RCC 7860 (cell line): ENCODE measurements around the gene LAMA2.

ENCODE experiments used
- DNase-seq: peaks from one replicate; pipeline ENCODE4 v3.0.0-alpha.2; 2015; ENCODE audit warnings: low spot score
- FAIRE-seq: peaks from 2 replicates; lab custom pipeline; 2012; peaks lifted over from hg19 to GRCh38; lab: Jason Lieb, UNC

The LAMA2 gene, protein sequence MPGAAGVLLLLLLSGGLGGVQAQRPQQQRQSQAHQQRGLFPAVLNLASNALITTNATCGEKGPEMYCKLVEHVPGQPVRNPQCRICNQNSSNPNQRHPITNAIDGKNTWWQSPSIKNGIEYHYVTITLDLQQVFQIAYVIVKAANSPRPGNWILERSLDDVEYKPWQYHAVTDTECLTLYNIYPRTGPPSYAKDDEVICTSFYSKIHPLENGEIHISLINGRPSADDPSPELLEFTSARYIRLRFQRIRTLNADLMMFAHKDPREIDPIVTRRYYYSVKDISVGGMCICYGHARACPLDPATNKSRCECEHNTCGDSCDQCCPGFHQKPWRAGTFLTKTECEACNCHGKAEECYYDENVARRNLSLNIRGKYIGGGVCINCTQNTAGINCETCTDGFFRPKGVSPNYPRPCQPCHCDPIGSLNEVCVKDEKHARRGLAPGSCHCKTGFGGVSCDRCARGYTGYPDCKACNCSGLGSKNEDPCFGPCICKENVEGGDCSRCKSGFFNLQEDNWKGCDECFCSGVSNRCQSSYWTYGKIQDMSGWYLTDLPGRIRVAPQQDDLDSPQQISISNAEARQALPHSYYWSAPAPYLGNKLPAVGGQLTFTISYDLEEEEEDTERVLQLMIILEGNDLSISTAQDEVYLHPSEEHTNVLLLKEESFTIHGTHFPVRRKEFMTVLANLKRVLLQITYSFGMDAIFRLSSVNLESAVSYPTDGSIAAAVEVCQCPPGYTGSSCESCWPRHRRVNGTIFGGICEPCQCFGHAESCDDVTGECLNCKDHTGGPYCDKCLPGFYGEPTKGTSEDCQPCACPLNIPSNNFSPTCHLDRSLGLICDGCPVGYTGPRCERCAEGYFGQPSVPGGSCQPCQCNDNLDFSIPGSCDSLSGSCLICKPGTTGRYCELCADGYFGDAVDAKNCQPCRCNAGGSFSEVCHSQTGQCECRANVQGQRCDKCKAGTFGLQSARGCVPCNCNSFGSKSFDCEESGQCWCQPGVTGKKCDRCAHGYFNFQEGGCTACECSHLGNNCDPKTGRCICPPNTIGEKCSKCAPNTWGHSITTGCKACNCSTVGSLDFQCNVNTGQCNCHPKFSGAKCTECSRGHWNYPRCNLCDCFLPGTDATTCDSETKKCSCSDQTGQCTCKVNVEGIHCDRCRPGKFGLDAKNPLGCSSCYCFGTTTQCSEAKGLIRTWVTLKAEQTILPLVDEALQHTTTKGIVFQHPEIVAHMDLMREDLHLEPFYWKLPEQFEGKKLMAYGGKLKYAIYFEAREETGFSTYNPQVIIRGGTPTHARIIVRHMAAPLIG (N-terminal part only)

DNA sequence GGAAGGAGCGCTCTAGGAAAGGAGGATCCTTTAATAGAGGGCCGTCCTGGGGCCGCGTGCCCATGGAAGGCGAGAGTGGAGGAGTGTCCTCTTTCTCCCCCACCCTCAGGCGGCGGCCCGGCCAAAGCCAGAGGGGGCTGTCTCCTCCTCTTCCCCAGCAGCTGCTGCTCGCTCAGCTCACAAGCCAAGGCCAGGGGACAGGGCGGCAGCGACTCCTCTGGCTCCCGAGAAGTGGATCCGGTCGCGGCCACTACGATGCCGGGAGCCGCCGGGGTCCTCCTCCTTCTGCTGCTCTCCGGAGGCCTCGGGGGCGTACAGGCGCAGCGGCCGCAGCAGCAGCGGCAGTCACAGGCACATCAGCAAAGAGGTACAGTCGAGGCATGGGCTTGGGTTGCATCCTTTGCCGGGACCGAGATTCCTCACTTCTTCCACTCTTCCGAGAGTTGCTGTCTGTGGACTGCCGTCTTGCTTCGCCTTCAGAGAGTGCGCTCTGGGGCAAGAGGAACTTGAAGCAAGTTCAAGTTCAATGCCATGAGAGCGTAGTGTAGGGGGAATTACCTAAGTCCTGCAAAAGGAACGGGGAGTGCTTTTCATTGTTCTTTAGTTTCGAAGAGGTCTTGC lies at the start of gene LAMA2:
TSS of gene LAMA2 (plus strand) at position 148 of the 621 bp plus-strand sequence. CDS start at position 256, 108 bp downstream.
- no peak for FAIRE-seq
- no peak for DNase-seq

DNA sequence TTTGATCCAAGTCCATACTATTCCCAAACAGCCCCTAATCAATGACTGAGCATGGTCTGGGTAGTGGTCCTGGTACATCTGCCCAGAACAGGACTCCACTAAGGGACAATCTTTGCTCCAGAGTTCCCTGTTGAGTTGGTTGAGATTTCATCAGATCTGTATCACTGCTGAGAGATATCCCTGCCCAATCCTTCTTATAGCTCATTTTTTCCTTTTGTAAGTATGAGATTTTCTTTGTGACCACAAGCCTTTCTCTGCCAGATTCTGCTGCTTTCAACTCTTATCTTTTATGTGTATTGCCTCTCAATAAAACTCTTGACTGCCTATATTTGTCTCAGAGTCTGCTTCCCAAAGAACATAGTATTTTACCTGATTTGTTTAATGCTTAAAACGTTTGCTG lies 46.2 kb upstream of the LAMA2 start:
- FAIRE-seq, result no peak
- no peak for DNase-seq

DNA sequence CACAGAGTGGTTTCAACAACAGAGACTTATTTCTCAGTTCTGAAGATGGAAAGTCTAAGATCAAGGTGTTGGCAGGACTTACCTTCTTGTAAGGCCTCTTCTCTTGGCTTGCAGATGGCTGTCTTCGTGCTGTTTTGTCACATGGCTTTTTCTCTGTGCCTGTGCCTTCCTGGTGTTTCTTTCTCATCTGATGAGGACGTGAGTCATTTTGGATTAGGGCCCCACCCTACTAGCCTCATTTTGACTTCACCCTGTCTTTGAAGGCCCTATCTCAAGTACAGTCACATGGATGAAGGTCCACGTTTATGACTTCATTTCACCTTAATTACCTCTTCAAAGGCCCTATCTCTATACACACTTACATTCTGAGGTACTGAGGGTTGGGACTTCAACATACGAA lies 41.4 kb upstream of the LAMA2 start:
- no peak for DNase-seq
- no peak for FAIRE-seq

DNA sequence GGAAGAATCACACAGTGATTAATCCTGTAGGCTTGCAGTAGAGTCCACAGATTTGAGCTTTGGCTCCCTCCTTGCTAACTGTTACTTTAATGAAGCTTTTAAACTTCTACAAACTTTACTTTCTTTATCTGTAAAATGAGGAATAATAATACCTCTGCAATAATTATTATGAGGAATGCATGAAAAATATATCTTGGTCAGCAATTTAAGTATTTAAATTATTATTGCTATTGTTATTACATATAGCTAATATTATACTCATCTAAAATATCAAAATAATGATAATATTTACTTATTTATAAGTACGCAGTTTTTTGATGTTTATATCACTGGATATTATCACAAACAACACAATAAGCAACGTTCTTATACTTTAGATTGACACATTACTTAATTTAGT lies 38.3 kb upstream of the LAMA2 start:
- FAIRE-seq (no peak), DNase-seq (no peak)

DNA sequence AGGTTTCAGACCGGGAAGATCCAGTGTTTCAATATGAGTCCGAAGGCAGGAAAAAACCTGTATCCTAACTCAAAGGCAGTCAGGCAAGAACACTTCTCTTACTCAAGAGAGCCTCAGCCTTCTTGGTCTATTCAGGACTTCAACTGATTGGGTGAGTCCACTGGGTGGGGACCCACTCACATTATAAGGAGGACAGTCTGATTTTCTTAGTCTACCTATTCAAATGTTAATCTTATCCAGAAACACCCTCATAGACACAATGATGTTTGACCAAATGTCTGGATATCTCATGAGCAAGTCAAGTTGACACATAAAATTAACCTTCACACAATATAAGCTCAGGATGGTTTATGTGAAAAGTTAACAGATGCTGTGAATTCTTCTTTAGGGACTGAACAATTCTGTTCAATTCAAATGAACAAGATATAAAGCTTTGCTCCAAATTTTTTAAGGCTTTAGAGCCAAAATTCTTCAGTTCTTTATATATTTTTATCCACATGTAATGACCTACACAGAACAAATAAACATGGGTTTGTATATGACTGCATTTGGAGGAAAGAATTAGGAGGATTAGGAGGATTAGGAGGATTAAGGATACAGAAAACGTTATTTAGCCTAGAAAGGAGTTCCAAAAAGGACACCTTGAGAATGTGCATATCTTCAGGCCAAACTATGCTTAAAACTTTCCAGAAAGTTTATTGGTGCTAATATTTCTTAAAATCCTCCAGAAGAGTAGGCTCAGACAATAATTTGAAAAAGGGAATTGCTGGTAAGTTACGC lies 35.3 kb upstream of the LAMA2 start:
- FAIRE-seq, result no peak
- DNase-seq, result no peak

DNA sequence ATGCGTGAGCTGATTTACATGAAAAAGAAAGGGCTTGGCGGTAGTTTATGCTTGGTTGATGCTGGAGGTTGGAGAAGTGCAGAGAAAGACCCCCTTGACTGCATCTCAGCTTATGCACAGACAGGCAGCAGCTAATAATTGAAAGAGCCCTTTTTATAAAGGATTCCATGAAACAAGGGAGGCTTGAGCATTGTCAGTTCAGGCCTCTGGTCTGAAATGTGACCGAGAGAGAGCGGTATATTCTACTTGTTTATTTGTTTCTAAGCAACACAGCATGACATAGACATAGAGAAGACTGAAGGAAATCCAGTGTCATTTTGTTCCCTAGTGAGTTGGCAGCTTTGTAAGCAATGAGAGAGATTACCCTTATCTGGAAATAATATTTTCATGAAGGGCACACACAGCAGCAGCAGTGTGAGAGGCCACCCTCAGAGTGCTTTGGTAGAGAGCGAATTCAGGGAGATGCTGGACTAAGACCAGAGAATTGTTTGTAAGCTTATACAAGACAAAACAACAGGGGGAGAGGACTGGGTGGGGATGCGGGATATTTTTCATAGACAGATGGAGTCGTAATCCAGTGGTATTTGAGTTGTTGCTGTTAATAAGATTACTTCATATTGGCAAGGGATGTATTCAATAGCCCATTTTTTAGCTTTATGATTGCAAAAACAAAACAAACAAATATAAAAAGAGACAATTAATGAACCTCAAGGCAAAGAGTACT lies 34.6 kb upstream of the LAMA2 start:
- DNase-seq, result no peak
- FAIRE-seq, result no peak

DNA sequence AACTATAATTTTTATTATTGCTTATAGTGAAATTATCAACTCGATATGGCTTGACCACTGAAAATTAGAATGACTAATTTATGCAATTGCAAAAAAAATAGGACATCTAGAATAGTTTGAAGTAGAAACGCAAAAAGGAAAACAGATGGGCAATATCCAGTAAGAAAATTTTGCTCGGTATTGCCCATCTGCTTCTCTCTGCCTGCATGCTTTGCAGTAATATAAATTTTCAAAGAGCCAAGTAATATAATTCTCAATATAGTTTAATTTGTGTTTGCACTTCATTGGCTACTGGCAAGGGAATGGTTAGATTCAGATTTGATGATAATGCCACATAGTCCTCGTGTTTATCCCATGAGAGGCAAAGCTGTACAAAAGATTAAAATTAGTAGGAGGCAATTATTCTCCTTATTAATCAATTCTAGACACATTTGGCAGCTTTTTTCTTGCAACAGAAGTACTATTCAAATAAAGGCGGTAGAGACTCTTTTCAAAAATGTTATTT lies 27.3 kb upstream of the LAMA2 start:
- DNase-seq, result no peak
- FAIRE-seq, result no peak

DNA sequence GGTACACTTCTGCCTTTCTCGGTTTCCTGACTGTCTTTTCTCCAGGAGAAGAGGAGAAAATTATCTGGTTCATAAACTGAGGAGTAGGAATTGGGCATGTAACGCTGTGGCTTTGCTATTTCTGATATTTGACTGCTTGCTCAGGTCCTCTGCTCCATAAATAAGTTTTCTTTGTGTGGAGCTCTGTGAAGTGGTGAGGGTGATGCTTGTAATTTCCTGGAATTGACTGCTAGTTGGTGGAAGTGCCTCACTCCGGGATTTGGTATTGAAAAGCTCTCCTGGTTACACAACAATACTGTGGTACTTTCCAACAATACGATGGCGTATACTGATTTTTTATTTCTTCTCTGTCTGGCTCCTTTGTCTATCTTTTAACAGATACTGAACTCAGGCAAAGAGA lies 25.1 kb upstream of the LAMA2 start:
- no peak for FAIRE-seq
- DNase-seq, result no peak

DNA sequence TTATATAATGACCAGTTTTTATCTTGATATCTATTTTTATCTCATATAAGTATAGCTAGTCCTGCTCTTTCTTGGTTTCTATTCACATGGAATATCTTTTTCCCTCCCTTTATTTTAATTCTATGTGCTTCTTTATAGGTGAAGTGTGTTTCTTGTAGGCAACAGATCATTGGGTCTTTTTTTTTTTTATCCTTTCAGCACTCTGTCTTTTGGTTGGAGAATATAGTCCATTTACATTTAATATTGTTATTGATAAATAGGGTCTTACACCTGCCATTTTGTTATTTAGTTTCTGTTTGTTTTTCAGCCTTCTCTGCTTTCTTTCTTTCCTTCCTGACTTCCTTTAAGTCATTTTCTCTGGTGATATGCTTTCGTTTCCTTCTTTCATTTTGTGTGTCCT lies 22.2 kb upstream of the LAMA2 start:
- no peak for FAIRE-seq
- DNase-seq, result no peak

DNA sequence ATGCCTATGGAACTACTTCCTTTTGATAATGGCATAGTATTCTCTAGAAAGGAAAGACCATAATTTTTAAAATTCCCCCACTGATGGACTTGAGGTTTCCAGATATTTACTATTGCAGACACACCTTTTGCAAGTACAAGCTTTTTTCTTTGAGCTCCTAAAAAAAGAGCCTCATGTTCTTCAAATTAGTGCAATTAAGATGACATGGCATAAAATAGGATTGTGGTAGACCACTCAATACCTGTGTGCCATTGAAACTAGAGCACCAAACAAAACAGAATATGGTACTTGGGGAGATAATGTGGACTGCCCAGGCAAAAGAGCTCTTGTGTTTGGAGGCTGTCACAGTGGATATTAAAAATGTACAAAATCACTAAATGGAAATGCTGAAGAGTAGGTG lies 19.0 kb upstream of the LAMA2 start:
- no peak for FAIRE-seq
- no peak for DNase-seq

DNA sequence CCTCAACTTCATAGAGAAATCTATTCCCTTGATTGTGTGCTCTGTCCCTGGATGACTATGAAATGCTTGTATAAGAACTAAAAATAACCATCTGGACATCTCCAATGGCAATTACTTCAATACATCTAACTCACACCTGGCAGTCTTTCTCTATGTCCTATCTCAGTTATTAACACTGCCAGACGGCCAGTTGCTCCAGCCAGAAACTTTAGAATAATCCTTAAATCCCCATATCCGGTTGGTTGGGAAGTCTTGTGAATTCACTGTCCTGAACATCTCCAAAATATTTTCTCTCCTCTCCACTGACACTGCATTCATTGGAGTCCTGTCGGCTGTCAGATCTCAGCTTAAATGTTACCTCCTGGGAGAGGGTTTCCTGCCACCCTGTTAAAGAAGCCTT lies 12.2 kb upstream of the LAMA2 start:
- DNase-seq (no peak), FAIRE-seq (no peak)

DNA sequence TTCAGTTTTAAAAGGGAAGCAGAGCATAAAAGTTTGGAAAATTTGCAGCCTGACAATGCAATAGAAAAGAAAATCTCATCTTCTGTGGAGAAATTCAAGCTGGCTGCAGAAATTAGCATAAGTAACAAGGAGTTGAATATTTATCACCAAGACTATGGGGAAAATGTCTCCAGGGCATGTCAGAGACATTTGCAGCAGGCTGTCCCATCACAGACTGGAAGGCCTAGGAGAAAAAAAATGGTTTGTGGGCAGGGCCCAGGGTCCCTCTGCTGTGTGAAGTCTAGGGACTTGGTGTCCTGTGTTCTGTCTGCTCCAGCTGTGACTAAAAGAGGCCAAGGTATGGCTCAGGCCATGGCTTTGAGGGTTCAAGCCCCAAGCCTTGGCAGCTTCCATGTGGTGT lies 8.1 kb upstream of the LAMA2 start:
- FAIRE-seq (no peak), DNase-seq (no peak)

DNA sequence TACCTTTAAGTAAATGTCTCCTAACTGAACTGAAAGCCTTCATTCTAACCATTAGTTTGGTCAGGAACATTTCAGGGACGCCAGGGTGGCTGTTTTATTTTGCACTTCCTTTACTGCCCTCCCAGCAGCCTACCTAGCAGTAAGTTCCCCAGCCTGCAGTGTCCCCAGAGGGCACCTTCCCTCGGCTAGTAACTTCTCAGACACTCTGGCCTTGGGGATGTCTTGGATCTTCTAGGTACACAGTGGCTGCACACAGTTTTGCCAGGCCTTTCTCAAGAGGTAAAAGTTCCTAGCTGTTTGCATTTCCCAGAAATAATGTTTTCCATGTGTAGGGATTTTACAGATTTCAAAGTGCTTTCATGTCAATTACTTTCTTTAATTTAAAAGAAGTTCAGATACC lies 378 bp upstream of the LAMA2 start:
- DNase-seq (no peak), FAIRE-seq (no peak)

DNA sequence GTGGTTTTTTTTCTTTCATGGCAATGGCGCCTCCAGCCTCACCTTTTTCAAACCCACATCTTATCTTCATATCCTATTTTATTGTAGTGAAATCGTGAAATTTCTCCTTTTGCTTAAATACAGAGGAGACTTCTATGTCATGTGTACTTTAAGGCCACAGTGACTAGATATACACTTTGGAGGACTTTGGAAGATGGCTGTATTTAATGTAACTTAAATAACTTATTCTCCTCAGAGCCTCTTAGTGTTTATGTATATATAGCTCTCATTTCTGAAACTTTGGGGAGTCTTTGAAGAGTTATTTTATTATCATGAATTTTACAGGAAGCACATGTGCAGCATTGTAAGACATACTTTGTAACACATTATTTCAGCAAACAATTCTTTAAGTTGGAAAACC lies 968 bp downstream of the LAMA2 start:
- FAIRE-seq (no peak), DNase-seq (no peak)

DNA sequence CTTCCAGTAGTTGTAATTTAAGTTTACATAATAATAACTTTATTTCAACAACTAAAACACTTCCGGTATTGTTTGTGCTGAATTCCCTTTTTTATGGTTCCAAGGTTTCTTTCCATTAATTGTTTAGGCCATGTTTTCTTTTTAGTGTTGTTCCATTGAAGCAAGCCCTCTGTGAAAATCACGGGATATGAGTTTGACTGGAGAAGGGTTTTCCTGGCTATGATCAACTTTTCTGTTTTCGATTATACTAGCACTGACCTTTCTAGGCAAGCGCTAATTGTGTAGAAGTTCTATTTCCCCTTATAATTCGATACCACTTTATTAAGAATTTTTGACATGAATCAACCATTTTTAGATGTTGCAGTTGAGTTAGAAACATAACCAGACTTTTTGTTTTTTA lies 2.4 kb downstream of the LAMA2 start:
- DNase-seq (no peak), FAIRE-seq (no peak)

DNA sequence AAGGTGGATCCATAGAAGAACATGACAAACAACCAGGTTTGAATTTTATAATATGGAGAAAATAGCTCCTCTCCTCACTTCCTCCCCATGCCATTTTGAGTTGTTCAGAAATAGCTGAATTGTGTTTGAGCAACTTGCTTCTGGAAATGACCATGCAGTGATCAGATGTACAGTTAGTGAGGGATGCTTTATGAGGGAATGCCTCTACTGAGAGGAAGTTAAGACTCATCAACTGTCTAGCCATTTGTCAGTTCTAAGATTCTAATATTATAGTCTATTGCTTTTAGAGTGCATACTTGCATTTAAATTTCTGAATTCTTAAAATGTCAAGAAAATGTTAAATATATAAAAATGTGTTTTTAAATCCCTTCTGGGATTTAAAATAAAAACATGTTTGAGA lies 3.8 kb downstream of the LAMA2 start:
- FAIRE-seq, result no peak
- DNase-seq, result no peak

DNA sequence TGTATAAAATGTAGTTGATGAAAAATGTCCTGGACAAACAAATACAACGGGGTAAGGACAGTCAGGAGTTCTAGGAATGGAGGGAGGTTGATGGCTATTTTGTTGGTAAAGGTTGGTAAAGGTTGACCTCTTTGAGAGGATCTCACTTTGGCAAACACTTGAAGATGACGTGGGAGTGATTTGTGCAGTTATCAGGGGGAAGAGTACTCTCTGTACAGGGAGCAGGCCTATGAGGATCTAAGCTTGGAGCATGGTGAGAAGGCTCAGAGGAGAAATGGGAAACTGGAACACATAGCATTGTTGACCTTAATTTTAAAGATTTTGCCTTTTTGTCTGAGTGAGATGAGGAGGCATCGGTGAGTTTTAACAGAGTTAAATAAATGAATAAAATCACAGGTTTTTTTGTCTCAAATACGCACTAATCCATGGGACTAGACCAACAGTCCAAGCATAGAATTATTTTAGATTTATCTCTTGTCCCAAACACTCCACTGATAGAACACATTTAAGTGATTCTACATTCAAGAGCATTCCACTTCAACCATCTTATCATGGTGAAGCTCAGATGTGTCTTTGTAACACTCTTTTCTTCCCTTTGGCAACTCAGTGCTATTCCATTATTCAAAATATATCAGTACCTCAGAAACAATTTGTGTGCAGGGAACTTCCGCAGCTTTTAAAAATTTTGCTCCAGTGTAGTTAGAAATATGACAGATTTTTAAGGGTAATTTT lies 5.7 kb downstream of the LAMA2 start:
- FAIRE-seq (no peak), DNase-seq (no peak)

DNA sequence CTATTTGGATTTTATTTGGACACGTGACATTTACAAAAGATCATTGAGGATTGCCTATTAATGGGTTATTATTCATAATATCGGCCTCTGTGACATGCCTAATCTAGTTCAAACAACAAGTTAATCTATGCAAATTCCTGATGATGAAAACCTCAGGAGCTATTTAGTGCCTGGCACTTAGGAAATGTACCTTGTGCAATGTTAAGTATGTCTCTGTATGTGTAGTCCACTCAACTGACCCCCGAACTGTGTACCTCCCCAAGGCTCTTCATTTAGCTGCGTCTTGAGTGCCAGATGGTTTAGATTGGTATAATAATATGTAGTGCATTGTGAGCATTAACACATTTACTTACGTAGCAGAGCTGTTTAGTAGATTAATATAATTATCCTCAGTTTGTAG lies 6.9 kb downstream of the LAMA2 start:
- DNase-seq, result no peak
- FAIRE-seq, result no peak

DNA sequence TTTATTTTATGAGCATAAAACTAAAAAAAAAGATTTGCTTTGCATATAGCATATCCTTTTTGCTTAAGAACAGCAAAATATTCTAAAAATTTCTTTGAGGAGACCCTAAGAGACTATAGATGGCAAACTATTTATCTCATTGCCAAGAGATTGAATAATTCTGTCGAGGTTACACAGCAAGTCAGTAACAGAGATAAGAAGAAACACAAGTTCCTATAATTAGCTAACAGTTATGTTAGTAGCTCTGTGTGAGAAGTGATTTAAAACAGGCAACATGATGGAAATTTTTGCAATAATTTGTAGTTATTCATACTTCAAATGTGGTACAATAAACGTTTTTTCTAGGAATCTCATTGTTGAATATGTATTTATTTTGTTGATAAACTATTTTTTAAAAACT lies 9.1 kb downstream of the LAMA2 start:
- FAIRE-seq, result no peak
- DNase-seq, result no peak
